HepG2 (cell line): ENCODE measurements around the gene LPCAT4. TPM values are rescaled to one million over a fixed set of nuclear protein-coding genes. Genes with fewer than 3 reads are reported as not detected.
A peak's percentile ranks its signal among the peaks of the same experiment; 100 is the strongest.

ENCODE experiments used
- FOXA1 ChIP-seq, 2 experiments: fragments of 450-650 bp in 1 of 2; sonication (generic) in 1 of 2; formaldehyde crosslinking in 1 of 2; IDR thresholded peaks; 2 replicates each; pipeline versions ENCODE4 v1.4.0 to v1.6.1; 2016 to 2020; ENCODE audit warnings: missing genetic modification reagents in 1 of 2
- NCOR1 ChIP-seq: fragments of 200-600 bp; sonication (generic); IDR thresholded peaks from 2 replicates; pipeline ENCODE4 v1.7.0; 2017; ENCODE audit warnings: antibody characterized with exemption, low read length, borderline replicate concordance
- PRDM15 ChIP-seq: sonication (generic); formaldehyde crosslinking; IDR thresholded peaks from 2 replicates; pipeline ENCODE4 v1.4.0; 2020; ENCODE audit warnings: missing genetic modification reagents
- ZBTB40 ChIP-seq, 2 experiments: fragments of 450-650 bp in 1 of 2; sonication (generic) in 1 of 2; formaldehyde crosslinking in 1 of 2; IDR thresholded peaks; 2 replicates each; pipeline versions ENCODE4 v1.6.1 to v1.8.0; 2016 to 2022; ENCODE audit warnings: antibody characterized with exemption in 1 of 2, mild to moderate bottlenecking in 1 of 2, missing genetic modification reagents in 1 of 2
- ZNF431 ChIP-seq: sonication (generic); formaldehyde crosslinking; IDR thresholded peaks from 2 replicates; pipeline ENCODE4 v1.9.0; 2022; ENCODE audit warnings: missing genetic modification reagents, low read depth, mild to moderate bottlenecking, borderline replicate concordance
- ZNF512B ChIP-seq: sonication (generic); formaldehyde crosslinking; IDR thresholded peaks from 2 replicates; pipeline ENCODE4 v1.5.1; 2020; ENCODE audit warnings: missing genetic modification reagents, mild to moderate bottlenecking, borderline replicate concordance
- ZNF747 ChIP-seq: sonication (generic); formaldehyde crosslinking; IDR thresholded peaks from 2 replicates; pipeline ENCODE4 v1.8.1; 2023; ENCODE audit warnings: missing genetic modification reagents, mild to moderate bottlenecking, borderline replicate concordance
- polyA plus RNA-seq, 8 experiments: library from polyadenylated mRNA; depleted of rRNA in 3 of 8; stranded (reverse) in 7 of 8; unstranded in 1 of 8; fragments of >200 nt; fragmentation: Illumina TruSeq in 4 of 8; extraction: Trizol in 4 of 8; gene quantifications; 2 replicates each; pipeline versions ENCODE4 v1.2.1 to v1.2.3, GENCODE V29; 2011 to 2016; ENCODE audit warnings: low read depth in 4 of 8, missing spikeins in 1 of 8, mixed read lengths in 1 of 8; ENCODE audit not compliant: insufficient read depth in 1 of 8
- total RNA-seq, 5 experiments: library from RNA; depleted of rRNA; stranded (reverse); fragments of >200 nt; fragmentation: Illumina TruSeq; extraction: Trizol; gene quantifications; 2 replicates each; pipeline ENCODE4 v1.2.3, GENCODE V29; 2016; ENCODE audit warnings: low read depth in 1 of 5

The LPCAT4 gene
- total and polyA plus RNA-seq, 2 of the 13 experiments (the other 11 are each of a cell fraction or from before 2014, with no cell fraction given): 8.1 to 57.1 TPM

DNA sequence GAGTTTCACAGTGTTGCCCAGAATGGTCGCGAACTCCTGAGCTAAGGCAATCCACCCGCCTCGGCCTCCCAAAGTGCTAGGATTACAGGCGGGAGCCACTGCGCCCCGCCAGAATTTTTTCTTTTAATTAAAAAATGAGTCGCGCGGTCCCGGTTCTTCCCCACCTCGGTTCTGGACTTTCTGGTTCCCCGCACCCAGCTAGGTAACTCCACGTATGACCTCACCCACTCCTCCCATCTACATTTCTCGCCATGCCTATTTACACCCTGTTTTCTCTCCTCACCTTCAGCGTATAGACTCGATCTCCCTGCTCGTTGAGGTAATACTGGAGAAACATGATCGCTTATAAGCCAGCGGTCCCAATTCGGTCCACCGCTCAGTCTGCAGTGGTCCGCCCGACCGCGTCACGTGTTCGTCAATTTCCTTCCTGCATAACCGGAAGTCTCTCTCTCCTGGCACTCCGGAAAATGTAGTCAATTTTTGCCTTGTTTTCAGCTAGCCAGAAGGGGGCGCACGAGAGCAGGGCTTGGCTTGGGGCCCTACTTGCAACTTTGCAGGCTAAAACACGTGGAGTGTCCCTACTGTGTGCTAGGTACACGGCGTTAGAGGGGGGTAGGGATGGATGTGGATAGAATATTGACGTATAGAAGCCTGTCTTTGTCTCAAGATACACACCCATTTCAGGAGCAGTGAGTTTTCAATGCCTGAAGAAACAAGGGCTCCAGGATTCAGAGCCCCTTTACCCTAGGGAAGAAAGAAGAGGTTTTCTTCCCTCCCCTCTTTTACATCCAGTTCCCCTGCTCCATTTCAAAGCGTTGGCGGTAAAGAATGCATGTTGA is 24.0 kb downstream of the LPCAT4 start, which contains the start of the genes NOP10 and NUTM1 (continued):
- TF ChIP-seq ZNF747 (CRISPR knock-in tag): no peak
- no peak for TF ChIP-seq ZNF431 (CRISPR knock-in tag)
- TF ChIP-seq FOXA1 (IDR thresholded peaks at IDR 0.05): no peak
- no peak for TF ChIP-seq FOXA1 (CRISPR knock-in tag; IDR thresholded peaks at IDR 0.05)
- no peak for TF ChIP-seq ZBTB40 (IDR thresholded peaks at IDR 0.05)
- TF ChIP-seq ZBTB40 (CRISPR knock-in tag; IDR thresholded peaks at IDR 0.05): no peak; the same call in 1 of the 2 replicates
- TF ChIP-seq ZNF512B (CRISPR knock-in tag): no peak
- no peak for TF ChIP-seq PRDM15 (CRISPR knock-in tag)
- TF ChIP-seq NCOR1: peak; percentile 21; the same call in 1 of the 2 replicates
